ENCODE measurements around the gene HMMR.
"Not testable (repeated sequence)": the region's sequence is repeated elsewhere in the genome, so short reads cannot be mapped to it uniquely, and the experiment has no call there.

The HMMR gene
- 0.16 to 5.5 (median 1.4) reads per million in 3 experiments for total RNA-seq

GRCh38 chr5:163460562-163461171 lies at the start of gene HMMR:
HMMR (plus strand) TSS chr5:163460632; CDS start chr5:163460693, 61 bp downstream.
- no peak for DNase-seq

- DNase-seq: not testable (repeated sequence)
Observed at GRCh38 chr5:163415673-163416072, 44.8 kb upstream of the HMMR start.

GRCh38 chr5:163424836-163425235 lies 35.6 kb upstream of the HMMR start:
- DNase-seq: no peak

GRCh38 chr5:163426128-163426527 lies 34.3 kb upstream of the HMMR start:
- not testable (repeated sequence) for DNase-seq

GRCh38 chr5:163432544-163432943 lies 27.9 kb upstream of the HMMR start:
- no peak for DNase-seq

- no peak for DNase-seq
Observed at GRCh38 chr5:163433271-163433670, 27.2 kb upstream of the HMMR start.

GRCh38 chr5:163434401-163434866 lies 26.0 kb upstream of the HMMR start:
- no peak for DNase-seq

GRCh38 chr5:163436515-163436914 lies 23.9 kb upstream of the HMMR start:
- no peak for DNase-seq

GRCh38 chr5:163437011-163437308 lies 23.5 kb upstream of the HMMR start:
- DNase-seq: no peak

GRCh38 chr5:163437309-163438182 lies 22.9 kb upstream of the HMMR start, which contains the start of gene CCNG1:
CCNG1 (plus strand) TSS chr5:163437595; CDS start chr5:163439257, 1,662 bp downstream.
- DNase-seq: peak; percentile 87

GRCh38 chr5:163439092-163439425 lies 21.4 kb upstream of the HMMR start:
- no peak for DNase-seq

GRCh38 chr5:163440954-163441353 lies 19.5 kb upstream of the HMMR start:
- no peak for DNase-seq

GRCh38 chr5:163444526-163444925 lies 15.9 kb upstream of the HMMR start:
- no peak for DNase-seq

- DNase-seq: no peak
Observed at GRCh38 chr5:163445345-163445744, 15.1 kb upstream of the HMMR start.

GRCh38 chr5:163447191-163447590 lies 13.2 kb upstream of the HMMR start:
- no peak for DNase-seq

GRCh38 chr5:163447875-163448274 lies 12.6 kb upstream of the HMMR start:
- no peak for DNase-seq

- DNase-seq: no peak
Observed at GRCh38 chr5:163448491-163448890, 11.9 kb upstream of the HMMR start.

GRCh38 chr5:163451489-163451888 lies 8.9 kb upstream of the HMMR start:
- no peak for DNase-seq

GRCh38 chr5:163453705-163454104 lies 6.7 kb upstream of the HMMR start:
- no peak for DNase-seq

- DNase-seq: not testable (repeated sequence)
Observed at GRCh38 chr5:163455406-163455805, 5.0 kb upstream of the HMMR start.

- DNase-seq: no peak
Observed at GRCh38 chr5:163456029-163456589, 4.3 kb upstream of the HMMR start.

GRCh38 chr5:163456840-163457239 lies 3.6 kb upstream of the HMMR start:
- no peak for DNase-seq

GRCh38 chr5:163458778-163459385 lies 1.6 kb upstream of the HMMR start:
- DNase-seq: no peak

GRCh38 chr5:163459462-163459818 lies 992 bp upstream of the HMMR start:
- DNase-seq: no peak
